A673 (cell line): ENCODE data around the gene HCCS. TPM values are rescaled to one million over a fixed set of nuclear protein-coding genes. Genes with fewer than 3 reads are reported as not detected.
"Not testable (repeated sequence)": the region's sequence is repeated elsewhere in the genome, so short reads cannot be mapped to it uniquely, and the experiment has no call there.

ENCODE experiments used
- BruUV-seq: library from RNA; stranded (reverse); fragments of 400-500 nt; replicated peaks from 2 replicates; lab custom pipeline; 2021; lab: Mats Ljungman, UMichigan
- CTCF ChIA-PET: fragments of 300-600 bp; sonication (Branson Sonifier 250); formaldehyde crosslinking; loops from one replicate; lab custom pipeline; 2022; ENCODE audit warnings: antibody characterized with exemption; lab: Charles Lee
- POLR2A ChIA-PET: fragments of 300-600 bp; sonication (Branson Sonifier 250); formaldehyde crosslinking; loops from one replicate; lab custom pipeline; 2022; ENCODE audit warnings: antibody characterized with exemption; ENCODE audit not compliant: low non-redundant PET; lab: Charles Lee
- DNase-seq: peaks from one replicate; pipeline ENCODE4 v3.0.0-alpha.2; 2015; ENCODE audit warnings: low spot score
- H3K27ac ChIP-seq: fragments of 200-600 bp; sonication (generic); 2 replicates; pipeline ENCODE4 v1.5.1; 2016; ENCODE audit warnings: mixed run types, low read depth, mild to moderate bottlenecking, mixed read lengths, antibody characterized with exemption, low read length; ENCODE audit not compliant: poor library complexity, severe bottlenecking
- H3K27me3 ChIP-seq: fragments of 200-600 bp; sonication (generic); replicated peaks from 2 replicates; pipeline ENCODE4 v1.6.1; 2017; ENCODE audit warnings: mixed run types, low read depth, mild to moderate bottlenecking, mixed read lengths, antibody characterized with exemption, low read length; ENCODE audit not compliant: insufficient read depth, poor library complexity
- H3K36me3 ChIP-seq: fragments of 200-600 bp; sonication (generic); 2 replicates; pipeline ENCODE4 v1.6.1; 2016; ENCODE audit warnings: mixed run types, mild to moderate bottlenecking, mixed read lengths, antibody characterized with exemption, low read length; ENCODE audit not compliant: insufficient read depth, poor library complexity, severe bottlenecking
- H3K4me1 ChIP-seq: fragments of 200-600 bp; sonication (generic); 2 replicates; pipeline ENCODE4 v1.6.1; 2017; ENCODE audit warnings: mixed run types, mild to moderate bottlenecking, mixed read lengths, antibody characterized with exemption, low read length; ENCODE audit not compliant: insufficient read depth, poor library complexity, severe bottlenecking
- H3K4me3 ChIP-seq: fragments of 200-600 bp; sonication (generic); 2 replicates; pipeline ENCODE4 v1.5.1; 2016; ENCODE audit warnings: low read depth, mixed run types, mild to moderate bottlenecking, mixed read lengths, low read length; ENCODE audit not compliant: poor library complexity, severe bottlenecking
- H3K9me3 ChIP-seq: fragments of 200-600 bp; sonication (generic); 2 replicates; pipeline ENCODE4 v1.6.1; 2016; ENCODE audit warnings: mixed run types, low read depth, mild to moderate bottlenecking, mixed read lengths, antibody characterized with exemption, low read length; ENCODE audit not compliant: poor library complexity, severe bottlenecking
- CTCF ChIP-seq: fragments of 300-800, 200-600 bp; sonication (generic); conservative IDR thresholded peaks from 2 replicates; pipeline ENCODE4 v1.5.1; 2017; ENCODE audit warnings: low read depth, mild to moderate bottlenecking, antibody characterized with exemption, low read length, moderate library complexity, mixed read lengths
- EZH2 ChIP-seq: fragments of 200-600 bp; sonication (generic); IDR thresholded peaks from 2 replicates; pipeline ENCODE4 v1.6.1; 2017; ENCODE audit warnings: borderline replicate concordance, low read depth, mild to moderate bottlenecking, mixed read lengths, antibody characterized with exemption, low read length; ENCODE audit not compliant: poor library complexity, severe bottlenecking
- intact Hi-C: fragments of 100-400 bp; cut with micrococcal nuclease; formaldehyde crosslinking; loops from one replicate; pipeline ENCODE4 v1.10.0; 2022; ENCODE audit not compliant: unreplicated experiment
- total RNA-seq: library from RNA; stranded (reverse); gene quantifications from 2 replicates; pipeline ENCODE4 v1.2.3, GENCODE V29; 2021

Gene HCCS
- total RNA-seq, 1 experiment from 2014 or later: 51.2 TPM

- Histone ChIP-seq H3K4me3 (no peak overlapping the region), H3K9me3 (no peaks in the 10 kb centered on the region), H3K36me3 (peaks cover 39% of the 10 kb centered on the region), H3K27me3 (no peaks in the 10 kb centered on the region), H3K4me1 (no peaks in the 10 kb centered on the region), H3K27ac (no peak overlapping the region)
- POLR2A ChIA-PET: interaction anchor here (0.6 kb wide), 1 partner anchor 448 kb away, joined by 4 read pairs; no protein-coding TSS in a partner anchor
- no peak for TF ChIP-seq EZH2
- TF ChIP-seq CTCF: no peak
- intact Hi-C loops: no loop called here
- no TSS peak for BruUV-seq
- CTCF ChIA-PET: no interaction called here
- no peak for DNase-seq
These were observed 2.6 kb downstream of the HCCS start for GRCh38 chrX:11113731-11114130.

GRCh38 chrX:11117745-11118144, 6.6 kb downstream of the HCCS start:
- no peak for DNase-seq
- H3K36me3 ChIP-seq: peaks cover 47% of the 10 kb centered on the region
- no peaks in the 10 kb centered on the region for H3K4me1 ChIP-seq
- H3K4me3 ChIP-seq: no peak overlapping the region
- TF ChIP-seq EZH2 (no peak), CTCF (no peak)
- BruUV-seq: no TSS peak
- H3K27me3 ChIP-seq: no peaks in the 10 kb centered on the region
- H3K9me3 ChIP-seq: no peaks in the 10 kb centered on the region
- CTCF ChIA-PET: no interaction called here
- POLR2A ChIA-PET: no interaction called here
- H3K27ac ChIP-seq: no peak overlapping the region
- intact Hi-C loops: no loop called here

- Histone ChIP-seq H3K9me3 (no peaks in the 10 kb centered on the region), H3K4me3 (no peak overlapping the region), H3K36me3 (peaks cover 47% of the 10 kb centered on the region), H3K27me3 (no peaks in the 10 kb centered on the region), H3K27ac (no peak overlapping the region), H3K4me1 (no peaks in the 10 kb centered on the region)
- CTCF ChIA-PET: no interaction called here
- no peak for DNase-seq
- intact Hi-C loops: no loop called here
- TF ChIP-seq EZH2 (no peak), CTCF (no peak)
- POLR2A ChIA-PET: no interaction called here
- BruUV-seq: no TSS peak
These were observed 8.3 kb downstream of the HCCS start for GRCh38 chrX:11119313-11119943.

GRCh38 chrX:11123087-11123486, 12.0 kb downstream of the HCCS start:
- not testable (repeated sequence) for H3K4me1 ChIP-seq

More at GRCh38 chrX:11123087-11123486, 12.0 kb downstream of the HCCS start:
- H3K27ac ChIP-seq, intact Hi-C loops, BruUV-seq, CTCF ChIA-PET, DNase-seq, POLR2A ChIA-PET, H3K4me3 ChIP-seq, H3K9me3 ChIP-seq, H3K27me3 ChIP-seq: not testable (repeated sequence)
- H3K36me3 ChIP-seq: peaks cover 14% of the 10 kb centered on the region
